HepG2 (cell line): Measurements from ENCODE around the gene CEP20. TPM values are rescaled to one million over a fixed set of nuclear protein-coding genes. Genes with fewer than 3 reads are reported as not detected.

Experiments
- AHDC1 ChIP-seq: sonication (generic); formaldehyde crosslinking; IDR thresholded peaks from 2 replicates; pipeline ENCODE4 v1.5.1; 2020; ENCODE audit warnings: mild to moderate bottlenecking, missing genetic modification reagents, borderline replicate concordance
- ETV6 ChIP-seq: sonication (generic); formaldehyde crosslinking; conservative IDR thresholded peaks from 2 replicates; pipeline ENCODE4 v1.4.0; 2020; ENCODE audit warnings: missing genetic modification reagents
- FOSL1 ChIP-seq: sonication (generic); formaldehyde crosslinking; IDR thresholded peaks from 2 replicates; pipeline ENCODE4 v1.9.0; 2021; ENCODE audit warnings: missing genetic modification reagents, borderline replicate concordance
- HCFC1 ChIP-seq: fragments of 150-350 bp; IDR thresholded peaks from 2 replicates; pipeline ENCODE4 v1.6.1; 2014; ENCODE audit warnings: low read depth, low read length
- HOXA9 ChIP-seq: sonication (generic); formaldehyde crosslinking; IDR thresholded peaks from 2 replicates; pipeline ENCODE4 v1.8.1; 2022; ENCODE audit warnings: missing genetic modification reagents, mild to moderate bottlenecking, moderate library complexity, borderline replicate concordance
- KDM6A ChIP-seq: IDR thresholded peaks from 2 replicates; pipeline ENCODE4 v1.6.1; 2016; ENCODE audit warnings: low read depth
- KMT2B ChIP-seq: IDR thresholded peaks from 2 replicates; pipeline ENCODE4 v1.6.1; 2016; ENCODE audit warnings: missing genetic modification reagents, missing compliant biosample characterization
- MIXL1 ChIP-seq: IDR thresholded peaks from 2 replicates; pipeline ENCODE4 v1.6.1; 2016
- NFIC ChIP-seq: IDR thresholded peaks from 2 replicates; pipeline ENCODE4 v1.6.1; 2012; ENCODE audit warnings: mild to moderate bottlenecking, low read length, inconsistent platforms
- PAXIP1 ChIP-seq: sonication (generic); formaldehyde crosslinking; conservative IDR thresholded peaks from 2 replicates; pipeline ENCODE4 v1.4.0; 2020; ENCODE audit warnings: mild to moderate bottlenecking, missing genetic modification reagents, moderate library complexity
- POGZ ChIP-seq: sonication (generic); formaldehyde crosslinking; IDR thresholded peaks from 2 replicates; pipeline ENCODE4 v1.4.0; 2020; ENCODE audit warnings: mild to moderate bottlenecking, missing genetic modification reagents
- REL ChIP-seq: sonication (generic); formaldehyde crosslinking; conservative IDR thresholded peaks from 2 replicates; pipeline ENCODE4 v1.8.0; 2022; ENCODE audit warnings: mild to moderate bottlenecking, missing genetic modification reagents, moderate library complexity
- RFXAP ChIP-seq: sonication (generic); formaldehyde crosslinking; IDR thresholded peaks from 2 replicates; pipeline ENCODE4 v1.4.0; 2020; ENCODE audit warnings: missing genetic modification reagents, borderline replicate concordance
- SMAD9 ChIP-seq: sonication (generic); formaldehyde crosslinking; IDR thresholded peaks from 2 replicates; pipeline ENCODE4 v1.5.1; 2020; ENCODE audit warnings: mild to moderate bottlenecking, missing genetic modification reagents
- SPEN ChIP-seq: sonication (generic); formaldehyde crosslinking; IDR thresholded peaks from 2 replicates; pipeline ENCODE4 v1.5.1; 2020; ENCODE audit warnings: low read depth, mild to moderate bottlenecking, missing genetic modification reagents
- SYNCRIP ChIP-seq: fragments of 200-400 bp; formaldehyde crosslinking; IDR thresholded peaks from 2 replicates; pipeline ENCODE4 v1.6.1; 2018; ENCODE audit warnings: mild to moderate bottlenecking, low read depth, low read length; ENCODE audit not compliant: insufficient read depth
- ZBTB7B ChIP-seq: sonication (generic); formaldehyde crosslinking; IDR thresholded peaks from 2 replicates; pipeline ENCODE4 v1.4.0; 2020; ENCODE audit warnings: missing genetic modification reagents
- ZNF333 ChIP-seq: sonication (generic); formaldehyde crosslinking; IDR thresholded peaks from 2 replicates; pipeline ENCODE4 v1.4.0; 2020; ENCODE audit warnings: mild to moderate bottlenecking, missing genetic modification reagents, borderline replicate concordance
- ZNF484 ChIP-seq: sonication (generic); formaldehyde crosslinking; IDR thresholded peaks from 2 replicates; pipeline ENCODE4 v1.5.1; 2020; ENCODE audit warnings: mild to moderate bottlenecking, low read depth, missing genetic modification reagents, borderline replicate concordance
- ZNF607 ChIP-seq: sonication (generic); formaldehyde crosslinking; IDR thresholded peaks from 2 replicates; pipeline ENCODE4 v1.5.1; 2020; ENCODE audit warnings: missing genetic modification reagents, mild to moderate bottlenecking, borderline replicate concordance
- polyA plus RNA-seq, 8 experiments: library from polyadenylated mRNA; depleted of rRNA in 3 of 8; stranded (reverse) in 7 of 8; unstranded in 1 of 8; fragments of >200 nt; fragmentation: Illumina TruSeq in 4 of 8; extraction: Trizol in 4 of 8; gene quantifications; 2 replicates each; pipeline versions ENCODE4 v1.2.1 to v1.2.3, GENCODE V29; 2011 to 2016; ENCODE audit warnings: low read depth in 4 of 8, missing spikeins in 1 of 8, mixed read lengths in 1 of 8; ENCODE audit not compliant: insufficient read depth in 1 of 8
- total RNA-seq, 5 experiments: library from RNA; depleted of rRNA; stranded (reverse); fragments of >200 nt; fragmentation: Illumina TruSeq; extraction: Trizol; gene quantifications; 2 replicates each; pipeline ENCODE4 v1.2.3, GENCODE V29; 2016; ENCODE audit warnings: low read depth in 1 of 5
- TF ChIP-seq, protein P1 (sequence below): sonication (generic); formaldehyde crosslinking; conservative IDR thresholded peaks from 2 replicates; pipeline ENCODE4 v1.4.0; 2020; ENCODE audit warnings: missing genetic modification reagents

Gene CEP20
- total and polyA plus RNA-seq, 2 of the 13 experiments (the other 11 are each of a cell fraction or from before 2014, with no cell fraction given) = 53.0 to 54.1 TPM

- TF ChIP-seq HOXA9 = no peak
- no peak for TF ChIP-seq KMT2B
- 0 out of 2 replicates have a peak, but pooled peaks have one; percentile 29 for TF ChIP-seq ETV6 (CRISPR knock-in tag)
- TF ChIP-seq PAXIP1 (CRISPR knock-in tag) = peak; percentile 55
- no peak; the same call in 1 of the 2 replicates for TF ChIP-seq POGZ
- TF ChIP-seq MIXL1 (CRISPR knock-in tag) = peak; percentile 27; the same call in 1 of the 2 replicates
- TF ChIP-seq ZNF333 (CRISPR knock-in tag) = no peak
- no peak for TF ChIP-seq ZNF484 (CRISPR knock-in tag)
- TF ChIP-seq RFXAP (CRISPR knock-in tag) = no peak
- 0 out of 2 replicates have a peak, but pooled peaks have one; percentile 46 for TF ChIP-seq NFIC
- peak; percentile 39; the same call in 1 of the 2 replicates for TF ChIP-seq SMAD9 (CRISPR knock-in tag)
- TF ChIP-seq SPEN = no peak; the same call in 1 of the 2 replicates
- TF ChIP-seq KDM6A (CRISPR knock-in tag) = no peak
- no peak for TF ChIP-seq HCFC1
- no peak for TF ChIP-seq ZBTB7B (CRISPR knock-in tag)
- no peak; the same call in 1 of the 2 replicates for TF ChIP-seq ZNF607
- no peak for TF ChIP-seq SYNCRIP
- no peak for TF ChIP-seq REL (CRISPR knock-in tag)
- TF ChIP-seq, protein P1, sequence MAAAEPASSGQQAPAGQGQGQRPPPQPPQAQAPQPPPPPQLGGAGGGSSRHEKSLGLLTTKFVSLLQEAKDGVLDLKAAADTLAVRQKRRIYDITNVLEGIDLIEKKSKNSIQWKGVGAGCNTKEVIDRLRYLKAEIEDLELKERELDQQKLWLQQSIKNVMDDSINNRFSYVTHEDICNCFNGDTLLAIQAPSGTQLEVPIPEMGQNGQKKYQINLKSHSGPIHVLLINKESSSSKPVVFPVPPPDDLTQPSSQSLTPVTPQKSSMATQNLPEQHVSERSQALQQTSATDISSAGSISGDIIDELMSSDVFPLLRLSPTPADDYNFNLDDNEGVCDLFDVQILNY (CRISPR knock-in tag) = no peak
- peak; percentile 87 for TF ChIP-seq FOSL1 (CRISPR knock-in tag)
- no peak; the same call in 1 of the 2 replicates for TF ChIP-seq AHDC1 (CRISPR knock-in tag)
These were observed 11.2 kb upstream of the CEP20 start (continued) for GRCh38 chr16:15899538-15900100.
